Peyer's patch (tissue), 4 donors: ENCODE results near the gene ANKFY1. TPM values are rescaled to one million over a fixed set of nuclear protein-coding genes. Genes with fewer than 3 reads are reported as not detected.
"Not testable (repeated sequence)": the region's sequence is repeated elsewhere in the genome, so short reads cannot be mapped to it uniquely, and the experiment has no call there.

Experiments used
- DNase-seq, 3 donors: peaks; one replicate each; pipeline ENCODE4 v3.0.0-alpha.2; 2017 to 2019
- H3K27ac ChIP-seq, 4 donors: fragments of 200-600 bp; sonication (generic); one replicate each; pipeline ENCODE4 v1.5.1; 2016 to 2019
- H3K27me3 ChIP-seq, 2 donors: fragments of 200-600 bp; sonication (generic); one replicate each; pipeline ENCODE4 v1.5.1; 2019
- H3K36me3 ChIP-seq, 3 donors: fragments of 200-600 bp; sonication (generic); one replicate each; pipeline ENCODE4 v1.5.1; 2016 to 2019
- H3K4me1 ChIP-seq, 4 donors: fragments of 200-600 bp; sonication (generic); one replicate each; pipeline ENCODE4 v1.5.1; 2016 to 2019
- H3K4me3 ChIP-seq, 4 donors: fragments of 200-600 bp; sonication (generic); 1 replicate in 3 of 4; 2 replicates in 1 of 4; pipeline ENCODE4 v1.5.1; 2016 to 2019; ENCODE audit warnings: mild to moderate bottlenecking in 1 of 4
- H3K9me3 ChIP-seq, 4 donors: fragments of 200-600 bp; sonication (generic); one replicate each; pipeline ENCODE4 v1.5.1; 2016 to 2019; ENCODE audit warnings: mild to moderate bottlenecking in 1 of 4
- CTCF ChIP-seq, 6 experiments: fragments of 450-650 bp in 4 of 6; fragments of 200-600 bp in 2 of 6; sonication (generic) in 1 of 6; IDR thresholded peaks; one replicate each; pipeline ENCODE4 v1.5.1; 2017 to 2019; ENCODE audit warnings: antibody characterized with exemption in 6 of 6, mild to moderate bottlenecking in 3 of 6, moderate library complexity in 1 of 6
- POLR2A ChIP-seq, 2 donors: fragments of 450-650 bp; IDR thresholded peaks; one replicate each; pipeline ENCODE4 v1.5.1; 2017; ENCODE audit warnings: antibody characterized with exemption in 2 of 2, mild to moderate bottlenecking in 2 of 2, moderate library complexity in 2 of 2
- total RNA-seq, 4 donors: library from RNA; depleted of rRNA; stranded (reverse); fragments of >200 nt; gene quantifications; one replicate each; pipeline ENCODE4 v1.1.0, GENCODE V29; 2016

Gene ANKFY1
- total RNA-seq, 4 donors from 2014 or later: 40.8 to 57.1 (median 48.5) TPM

GRCh38 chr17:4142107-4142900, 121.5 kb downstream of the ANKFY1 start:
- no peaks in the 10 kb centered on the region for H3K36me3 ChIP-seq
- H3K4me3 ChIP-seq: peak overlapping the region; percentile 90 to 100 (median 96)
- DNase-seq: peak; percentile 23 to 67 (median 52)
- peaks cover 0 to 4% (median 0%) of the 10 kb centered on the region in 4 donors for H3K9me3 ChIP-seq
- peak overlapping the region; percentile 98 to 100 (median 98) for H3K27ac ChIP-seq
- peaks cover 0 to 48% (median 8%) of the 10 kb centered on the region in 4 donors for H3K4me1 ChIP-seq
- TF ChIP-seq POLR2A (IDR thresholded peaks at IDR 0.05) (no peak), CTCF (IDR thresholded peaks at IDR 0.05) (no peak)
- no peaks in the 10 kb centered on the region for H3K27me3 ChIP-seq

GRCh38 chr17:4140125-4140524, 123.7 kb downstream of the ANKFY1 start:
- Histone ChIP-seq H3K9me3 (peaks cover 0 to 4% (median 0%) of the 10 kb centered on the region in 4 donors), H3K4me1 (peaks cover 0 to 66% (median 12%) of the 10 kb centered on the region in 4 donors), H3K27me3 (no peaks in the 10 kb centered on the region), H3K4me3 (peak overlapping the region in 2 of 4 donors; percentile 90 to 98), H3K27ac (peak overlapping the region in 3 of 4 donors; percentile 45 to 99 (median 98)), H3K36me3 (no peaks in the 10 kb centered on the region)
- no peak for DNase-seq
- no peak for TF ChIP-seq CTCF (IDR thresholded peaks at IDR 0.05)
- TF ChIP-seq POLR2A (IDR thresholded peaks at IDR 0.05): peak; percentile 17 to 63

- peak overlapping the region in 3 of 4 donors; percentile 45 to 99 (median 98) for H3K27ac ChIP-seq
Measured at GRCh38 chr17:4138906-4139526, 124.8 kb downstream of the ANKFY1 start.

GRCh38 chr17:4136373-4136772, 127.4 kb downstream of the ANKFY1 start:
- TF ChIP-seq POLR2A (IDR thresholded peaks at IDR 0.05): peak in 1 of 2 donors; percentile 49
- TF ChIP-seq CTCF (IDR thresholded peaks at IDR 0.05): no peak
- Histone ChIP-seq H3K27ac (peak overlapping the region in 3 of 4 donors; percentile 51 to 98 (median 83)), H3K27me3 (no peaks in the 10 kb centered on the region), H3K4me3 (peak overlapping the region in 2 of 4 donors; percentile 9 to 18), H3K9me3 (no peaks in the 10 kb centered on the region), H3K36me3 (peaks cover 0 to 3% (median 0%) of the 10 kb centered on the region in 3 donors), H3K4me1 (peaks cover 0 to 72% (median 6%) of the 10 kb centered on the region in 4 donors)
- DNase-seq: peak in 2 of 3 donors; percentile 75 to 81

More at GRCh38 chr17:4138906-4139526, 124.8 kb downstream of the ANKFY1 start:
- not testable (repeated sequence) for H3K27me3 ChIP-seq, H3K9me3 ChIP-seq, H3K36me3 ChIP-seq
- peak overlapping the region in 2 of 4 donors; percentile 90 to 98 for H3K4me3 ChIP-seq
- TF ChIP-seq POLR2A (IDR thresholded peaks at IDR 0.05): peak; percentile 53 to 70
- peaks cover 0 to 64% (median 9%) of the 10 kb centered on the region in 4 donors for H3K4me1 ChIP-seq
- DNase-seq: peak in 1 of 3 donors; percentile 79

GRCh38 chr17:4135489-4135888, 128.3 kb downstream of the ANKFY1 start:
- no peaks in the 10 kb centered on the region for H3K27me3 ChIP-seq
- H3K9me3 ChIP-seq: no peaks in the 10 kb centered on the region
- peaks cover 0 to 12% (median 0%) of the 10 kb centered on the region in 3 donors for H3K36me3 ChIP-seq
- H3K27ac ChIP-seq: peak overlapping the region in 3 of 4 donors; percentile 51 to 83 (median 76)
- peak overlapping the region in 1 of 4 donors; percentile 17 for H3K4me3 ChIP-seq
- no peak for DNase-seq
- H3K4me1 ChIP-seq: peaks cover 0 to 72% (median 3%) of the 10 kb centered on the region in 4 donors
- TF ChIP-seq CTCF (IDR thresholded peaks at IDR 0.05) (no peak), POLR2A (IDR thresholded peaks at IDR 0.05) (no peak)
